A673 (cell line): Measurements from ENCODE around the gene AOPEP. TPM values are rescaled to one million over a fixed set of nuclear protein-coding genes. Genes with fewer than 3 reads are reported as not detected.

ENCODE experiments used
- BruUV-seq: library from RNA; stranded (reverse); fragments of 400-500 nt; replicated peaks from 2 replicates; lab custom pipeline; 2021; lab: Mats Ljungman, UMichigan
- CTCF ChIA-PET: fragments of 300-600 bp; sonication (Branson Sonifier 250); formaldehyde crosslinking; loops from one replicate; lab custom pipeline; 2022; ENCODE audit warnings: antibody characterized with exemption; lab: Charles Lee
- POLR2A ChIA-PET: fragments of 300-600 bp; sonication (Branson Sonifier 250); formaldehyde crosslinking; loops from one replicate; lab custom pipeline; 2022; ENCODE audit warnings: antibody characterized with exemption; ENCODE audit not compliant: low non-redundant PET; lab: Charles Lee
- DNase-seq: peaks from one replicate; pipeline ENCODE4 v3.0.0-alpha.2; 2015; ENCODE audit warnings: low spot score
- H3K27ac ChIP-seq: fragments of 200-600 bp; sonication (generic); 2 replicates; pipeline ENCODE4 v1.5.1; 2016; ENCODE audit warnings: mixed run types, low read depth, mild to moderate bottlenecking, mixed read lengths, antibody characterized with exemption, low read length; ENCODE audit not compliant: poor library complexity, severe bottlenecking
- H3K27me3 ChIP-seq: fragments of 200-600 bp; sonication (generic); replicated peaks from 2 replicates; pipeline ENCODE4 v1.6.1; 2017; ENCODE audit warnings: mixed run types, low read depth, mild to moderate bottlenecking, mixed read lengths, antibody characterized with exemption, low read length; ENCODE audit not compliant: insufficient read depth, poor library complexity
- H3K36me3 ChIP-seq: fragments of 200-600 bp; sonication (generic); 2 replicates; pipeline ENCODE4 v1.6.1; 2016; ENCODE audit warnings: mixed run types, mild to moderate bottlenecking, mixed read lengths, antibody characterized with exemption, low read length; ENCODE audit not compliant: insufficient read depth, poor library complexity, severe bottlenecking
- H3K4me1 ChIP-seq: fragments of 200-600 bp; sonication (generic); 2 replicates; pipeline ENCODE4 v1.6.1; 2017; ENCODE audit warnings: mixed run types, mild to moderate bottlenecking, mixed read lengths, antibody characterized with exemption, low read length; ENCODE audit not compliant: insufficient read depth, poor library complexity, severe bottlenecking
- H3K4me3 ChIP-seq: fragments of 200-600 bp; sonication (generic); 2 replicates; pipeline ENCODE4 v1.5.1; 2016; ENCODE audit warnings: low read depth, mixed run types, mild to moderate bottlenecking, mixed read lengths, low read length; ENCODE audit not compliant: poor library complexity, severe bottlenecking
- H3K9me3 ChIP-seq: fragments of 200-600 bp; sonication (generic); 2 replicates; pipeline ENCODE4 v1.6.1; 2016; ENCODE audit warnings: mixed run types, low read depth, mild to moderate bottlenecking, mixed read lengths, antibody characterized with exemption, low read length; ENCODE audit not compliant: poor library complexity, severe bottlenecking
- CTCF ChIP-seq: fragments of 300-800, 200-600 bp; sonication (generic); conservative IDR thresholded peaks from 2 replicates; pipeline ENCODE4 v1.5.1; 2017; ENCODE audit warnings: low read depth, mild to moderate bottlenecking, antibody characterized with exemption, low read length, moderate library complexity, mixed read lengths
- EZH2 ChIP-seq: fragments of 200-600 bp; sonication (generic); IDR thresholded peaks from 2 replicates; pipeline ENCODE4 v1.6.1; 2017; ENCODE audit warnings: borderline replicate concordance, low read depth, mild to moderate bottlenecking, mixed read lengths, antibody characterized with exemption, low read length; ENCODE audit not compliant: poor library complexity, severe bottlenecking
- intact Hi-C: fragments of 100-400 bp; cut with micrococcal nuclease; formaldehyde crosslinking; loops from one replicate; pipeline ENCODE4 v1.10.0; 2022; ENCODE audit not compliant: unreplicated experiment
- total RNA-seq: library from RNA; stranded (reverse); gene quantifications from 2 replicates; pipeline ENCODE4 v1.2.3, GENCODE V29; 2021

AOPEP gene
- total RNA-seq, 1 experiment from 2014 or later: 17.5 TPM

- H3K36me3 ChIP-seq: no peaks in the 10 kb centered on the region
- H3K9me3 ChIP-seq: no peaks in the 10 kb centered on the region
- no peak for TF ChIP-seq EZH2
- TF ChIP-seq CTCF: no peak
- ChIA-PET POLR2A (no interaction called here), CTCF (no interaction called here)
- H3K27ac ChIP-seq: no peak overlapping the region
- no peak overlapping the region for H3K4me3 ChIP-seq
- BruUV-seq: no TSS peak
- H3K27me3 ChIP-seq: no peaks in the 10 kb centered on the region
- intact Hi-C loops: loop anchor here (10.0 kb wide), 1 partner anchor 218 kb away; no protein-coding TSS in a partner anchor
- peaks cover 9% of the 10 kb centered on the region for H3K4me1 ChIP-seq
- no peak for DNase-seq
Measured at GRCh38 chr9:94787266-94787665, 60.8 kb downstream of the AOPEP start.

- DNase-seq: no peak
- Histone ChIP-seq H3K4me3 (no peak overlapping the region), H3K27me3 (no peaks in the 10 kb centered on the region), H3K36me3 (no peaks in the 10 kb centered on the region), H3K27ac (no peak overlapping the region), H3K9me3 (no peaks in the 10 kb centered on the region), H3K4me1 (peaks cover 9% of the 10 kb centered on the region)
- ChIA-PET CTCF (interaction anchor here (0.7 kb wide), 1 partner anchor 10 kb away, joined by 5 read pairs; no protein-coding TSS in a partner anchor), POLR2A (no interaction called here)
- no TSS peak for BruUV-seq
- TF ChIP-seq CTCF (no peak), EZH2 (no peak)
- intact Hi-C loops: loop anchor here (10.0 kb wide), 1 partner anchor 216 kb away; no protein-coding TSS in a partner anchor
Measured at GRCh38 chr9:94788570-94789105, 62.1 kb downstream of the AOPEP start.

- no TSS peak for BruUV-seq
- no peaks in the 10 kb centered on the region for H3K27me3 ChIP-seq
- no peaks in the 10 kb centered on the region for H3K36me3 ChIP-seq
- H3K4me3 ChIP-seq: no peak overlapping the region
- no peaks in the 10 kb centered on the region for H3K9me3 ChIP-seq
- intact Hi-C loops: no loop called here
- no peak overlapping the region for H3K27ac ChIP-seq
- H3K4me1 ChIP-seq: peaks cover 9% of the 10 kb centered on the region
- ChIA-PET CTCF (no interaction called here), POLR2A (no interaction called here)
- no peak for DNase-seq
- TF ChIP-seq EZH2: no peak
- no peak for TF ChIP-seq CTCF
Measured at GRCh38 chr9:94791435-94791834, 64.9 kb downstream of the AOPEP start.
